Transverse colon (tissue), 4 donors: ENCODE measurements around the gene RAPGEF5.

Source experiments
- POLR2AphosphoS5 ChIP-seq, 3 donors: sonication (generic); formaldehyde crosslinking; IDR thresholded peaks; one replicate each; pipeline ENCODE4 v1.6.1; 2016; ENCODE audit warnings: antibody characterized with exemption in 3 of 3
- TF ChIP-seq, protein P1 (sequence below), 5 experiments: fragments of 200-600 bp in 3 of 5; fragments of 450-650 bp in 2 of 5; sonication (generic) in 3 of 5; IDR thresholded peaks; 1 replicate in 2 of 5; 2 replicates in 3 of 5; pipeline ENCODE4 v1.5.1; 2016 to 2017; ENCODE audit warnings: antibody characterized with exemption in 5 of 5, inconsistent platforms in 3 of 5, mild to moderate bottlenecking in 2 of 5, moderate library complexity in 1 of 5

DNA sequence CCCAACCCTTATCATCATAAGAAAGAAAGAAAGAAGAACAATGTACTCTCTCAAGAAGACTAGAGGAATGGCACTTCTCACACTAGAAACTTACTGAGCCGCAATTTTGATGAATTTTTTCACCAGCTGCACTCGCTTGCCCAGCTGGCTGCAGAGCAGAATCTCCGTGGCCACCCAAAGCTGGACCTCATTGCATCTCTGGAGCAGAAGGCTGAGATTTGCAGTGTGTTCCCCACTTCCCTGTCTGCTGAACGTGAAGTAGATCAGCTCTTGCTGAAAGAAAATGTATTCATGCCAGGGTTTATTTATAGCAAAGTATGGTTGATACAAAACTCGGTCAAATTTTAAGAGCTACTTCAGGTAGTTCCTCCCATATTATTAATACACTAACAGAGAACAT, 212.0 kb downstream of the RAPGEF5 start:
- TF ChIP-seq POLR2AphosphoS5 (IDR thresholded peaks at IDR 0.05), result no peak
- TF ChIP-seq, protein P1, sequence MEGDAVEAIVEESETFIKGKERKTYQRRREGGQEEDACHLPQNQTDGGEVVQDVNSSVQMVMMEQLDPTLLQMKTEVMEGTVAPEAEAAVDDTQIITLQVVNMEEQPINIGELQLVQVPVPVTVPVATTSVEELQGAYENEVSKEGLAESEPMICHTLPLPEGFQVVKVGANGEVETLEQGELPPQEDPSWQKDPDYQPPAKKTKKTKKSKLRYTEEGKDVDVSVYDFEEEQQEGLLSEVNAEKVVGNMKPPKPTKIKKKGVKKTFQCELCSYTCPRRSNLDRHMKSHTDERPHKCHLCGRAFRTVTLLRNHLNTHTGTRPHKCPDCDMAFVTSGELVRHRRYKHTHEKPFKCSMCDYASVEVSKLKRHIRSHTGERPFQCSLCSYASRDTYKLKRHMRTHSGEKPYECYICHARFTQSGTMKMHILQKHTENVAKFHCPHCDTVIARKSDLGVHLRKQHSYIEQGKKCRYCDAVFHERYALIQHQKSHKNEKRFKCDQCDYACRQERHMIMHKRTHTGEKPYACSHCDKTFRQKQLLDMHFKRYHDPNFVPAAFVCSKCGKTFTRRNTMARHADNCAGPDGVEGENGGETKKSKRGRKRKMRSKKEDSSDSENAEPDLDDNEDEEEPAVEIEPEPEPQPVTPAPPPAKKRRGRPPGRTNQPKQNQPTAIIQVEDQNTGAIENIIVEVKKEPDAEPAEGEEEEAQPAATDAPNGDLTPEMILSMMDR (IDR thresholded peaks at IDR 0.05), result no peak
